ENCODE data around the gene YBX2.

DNA sequence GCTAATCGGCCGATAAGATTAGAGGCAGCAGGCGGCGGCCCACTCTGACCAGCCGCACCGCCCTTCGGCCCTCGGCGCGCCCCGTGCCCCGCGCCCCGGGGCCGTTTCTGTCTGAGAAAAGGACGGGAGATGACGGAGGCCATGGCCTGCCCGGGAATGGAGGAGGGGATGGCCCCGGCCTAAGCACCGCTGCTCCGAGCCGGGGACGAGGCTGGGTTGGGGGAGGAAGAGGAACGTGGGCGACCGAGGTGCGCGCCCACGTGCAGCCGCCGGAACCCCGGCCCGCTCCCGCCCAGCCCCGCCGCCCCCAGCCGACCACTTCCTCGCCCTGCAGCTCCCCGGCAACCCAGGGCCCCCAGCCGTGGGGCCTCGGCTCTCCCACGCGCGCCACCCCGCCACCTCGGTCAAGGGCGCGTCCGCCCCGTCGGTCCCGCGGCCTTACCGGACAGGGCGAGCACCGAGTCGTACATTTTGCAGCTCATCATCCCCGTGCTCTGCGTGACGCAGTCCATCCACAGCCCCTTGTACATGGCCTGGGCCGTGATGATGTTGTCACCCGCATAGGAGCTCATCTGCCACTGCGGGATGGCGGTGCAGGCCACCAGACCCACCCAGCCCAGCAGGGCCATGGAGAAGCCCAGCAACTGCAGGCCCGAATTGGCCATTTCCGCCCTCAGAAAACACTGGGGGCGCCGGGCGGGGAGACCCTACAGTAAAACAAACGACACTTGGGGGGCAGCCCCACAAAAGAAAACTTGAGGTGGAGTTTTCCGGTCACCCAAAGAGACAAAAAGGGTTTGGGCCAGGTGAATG is 32.9 kb downstream of the YBX2 start:
- no peak for TF ChIP-seq CTCF (IDR thresholded peaks at IDR 0.05)
- TF ChIP-seq POLR2AphosphoS5 (IDR thresholded peaks at IDR 0.05; ENCODE audit: low read depth, low read length): no peak
- TF ChIP-seq SIN3A (IDR thresholded peaks at IDR 0.05; ENCODE audit: borderline replicate concordance, insufficient read depth, low read depth, low read length): no peak
- TF ChIP-seq, protein P1, sequence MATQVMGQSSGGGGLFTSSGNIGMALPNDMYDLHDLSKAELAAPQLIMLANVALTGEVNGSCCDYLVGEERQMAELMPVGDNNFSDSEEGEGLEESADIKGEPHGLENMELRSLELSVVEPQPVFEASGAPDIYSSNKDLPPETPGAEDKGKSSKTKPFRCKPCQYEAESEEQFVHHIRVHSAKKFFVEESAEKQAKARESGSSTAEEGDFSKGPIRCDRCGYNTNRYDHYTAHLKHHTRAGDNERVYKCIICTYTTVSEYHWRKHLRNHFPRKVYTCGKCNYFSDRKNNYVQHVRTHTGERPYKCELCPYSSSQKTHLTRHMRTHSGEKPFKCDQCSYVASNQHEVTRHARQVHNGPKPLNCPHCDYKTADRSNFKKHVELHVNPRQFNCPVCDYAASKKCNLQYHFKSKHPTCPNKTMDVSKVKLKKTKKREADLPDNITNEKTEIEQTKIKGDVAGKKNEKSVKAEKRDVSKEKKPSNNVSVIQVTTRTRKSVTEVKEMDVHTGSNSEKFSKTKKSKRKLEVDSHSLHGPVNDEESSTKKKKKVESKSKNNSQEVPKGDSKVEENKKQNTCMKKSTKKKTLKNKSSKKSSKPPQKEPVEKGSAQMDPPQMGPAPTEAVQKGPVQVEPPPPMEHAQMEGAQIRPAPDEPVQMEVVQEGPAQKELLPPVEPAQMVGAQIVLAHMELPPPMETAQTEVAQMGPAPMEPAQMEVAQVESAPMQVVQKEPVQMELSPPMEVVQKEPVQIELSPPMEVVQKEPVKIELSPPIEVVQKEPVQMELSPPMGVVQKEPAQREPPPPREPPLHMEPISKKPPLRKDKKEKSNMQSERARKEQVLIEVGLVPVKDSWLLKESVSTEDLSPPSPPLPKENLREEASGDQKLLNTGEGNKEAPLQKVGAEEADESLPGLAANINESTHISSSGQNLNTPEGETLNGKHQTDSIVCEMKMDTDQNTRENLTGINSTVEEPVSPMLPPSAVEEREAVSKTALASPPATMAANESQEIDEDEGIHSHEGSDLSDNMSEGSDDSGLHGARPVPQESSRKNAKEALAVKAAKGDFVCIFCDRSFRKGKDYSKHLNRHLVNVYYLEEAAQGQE (IDR thresholded peaks at IDR 0.05; ENCODE audit: insufficient read depth in 1 of 2, low read depth in 2 of 2, low read length in 1 of 2): no peak

Measured in Panc1 (cell line).